Pulmonary artery endothelial cell (primary cell): ENCODE measurements around the gene RPAP2. TPM values are rescaled to one million over a fixed set of nuclear protein-coding genes. Genes with fewer than 3 reads are reported as not detected.
"Not testable (repeated sequence)": the region's sequence is repeated elsewhere in the genome, so short reads cannot be mapped to it uniquely, and the experiment has no call there.

Source experiments
- DNase-seq: peaks from one replicate; pipeline ENCODE4 v3.0.0-alpha.2; 2011; ENCODE audit warnings: low read depth, low spot score
- total RNA-seq: library from RNA; depleted of rRNA; stranded (reverse); fragments of >200 nt; gene quantifications from 2 replicates; pipeline ENCODE4 v1.2.3, GENCODE V29; 2014

The RPAP2 gene
- total RNA-seq, 1 donor from 2014 or later: 14.8 TPM

DNA sequence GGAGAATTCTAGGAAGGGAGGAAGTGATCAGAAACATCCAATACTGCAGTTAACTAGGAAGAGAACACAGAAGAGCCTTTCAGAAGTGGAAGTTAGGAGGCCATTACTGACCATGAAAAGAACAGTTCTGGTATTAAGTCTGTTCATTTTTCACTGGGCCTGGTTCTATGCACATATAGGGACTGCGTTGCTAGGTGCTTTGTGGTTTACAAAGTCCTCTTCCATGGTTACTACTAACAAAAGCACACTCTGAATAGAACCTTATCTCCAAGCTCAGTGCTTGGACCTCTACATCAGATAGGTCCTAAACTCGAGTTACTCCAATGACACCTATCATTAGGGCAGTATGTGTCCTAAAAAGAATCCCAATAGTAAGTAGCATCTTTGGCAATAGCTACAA, 75.4 kb downstream of the RPAP2 start:
- no peak for DNase-seq

DNA sequence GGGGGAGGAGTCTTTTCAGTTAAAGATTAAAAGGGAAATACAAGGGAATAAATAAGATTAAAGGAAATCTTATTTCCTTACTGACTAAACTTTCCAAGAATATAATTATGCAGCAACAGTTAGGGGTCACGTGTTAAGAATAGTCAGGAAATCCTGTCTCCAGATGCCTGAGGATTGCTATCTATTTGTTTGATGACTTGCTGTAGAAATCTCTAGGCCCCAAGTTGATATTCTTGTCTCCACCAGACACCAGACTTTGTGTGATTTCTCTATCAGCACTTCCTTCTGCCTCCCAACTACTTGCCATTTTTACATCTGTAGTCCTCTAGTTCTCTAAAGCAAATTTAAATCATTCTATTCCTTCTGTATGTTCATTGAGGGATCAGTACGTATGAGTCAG, 77.5 kb downstream of the RPAP2 start:
- peak; percentile 56 for DNase-seq

DNA sequence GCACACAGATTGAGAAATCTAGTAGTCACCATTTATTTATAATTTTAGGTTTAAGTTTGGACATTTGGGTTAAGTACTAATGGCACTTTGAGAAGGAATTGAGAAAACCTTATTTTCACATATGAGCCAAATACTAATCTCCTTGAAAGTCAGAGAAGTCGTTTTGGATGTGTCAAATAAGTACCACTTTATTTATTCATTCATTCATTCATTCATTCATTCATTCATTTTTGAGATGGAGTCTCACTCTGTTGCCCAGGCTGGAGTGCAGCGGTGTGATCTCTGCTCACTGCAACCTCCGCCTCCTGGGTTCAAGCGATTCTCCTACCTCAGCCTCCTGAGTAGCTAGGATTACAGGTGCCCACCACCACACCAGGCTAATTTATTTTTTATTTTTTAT, 79.1 kb downstream of the RPAP2 start:
- not testable (repeated sequence) for DNase-seq

DNA sequence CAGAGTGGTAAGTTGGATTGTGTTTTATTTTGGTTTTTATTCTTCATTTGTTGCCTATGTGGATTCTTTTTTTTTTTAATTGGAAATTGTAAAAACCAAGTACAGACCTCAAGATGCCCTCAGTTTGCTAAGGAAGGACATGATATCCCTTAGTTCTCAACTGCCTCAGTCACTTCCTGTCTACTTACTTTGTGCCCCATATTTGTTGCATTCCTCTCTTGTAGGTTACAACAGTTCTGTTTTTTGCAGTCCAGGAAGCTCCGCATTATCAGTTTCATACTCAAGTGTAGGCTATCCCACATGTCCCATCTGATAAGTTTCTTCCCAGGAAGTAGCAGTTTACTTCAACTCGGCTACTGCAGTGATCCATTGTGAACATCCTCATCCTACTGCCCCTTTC, 82.0 kb downstream of the RPAP2 start:
- no peak for DNase-seq

DNA sequence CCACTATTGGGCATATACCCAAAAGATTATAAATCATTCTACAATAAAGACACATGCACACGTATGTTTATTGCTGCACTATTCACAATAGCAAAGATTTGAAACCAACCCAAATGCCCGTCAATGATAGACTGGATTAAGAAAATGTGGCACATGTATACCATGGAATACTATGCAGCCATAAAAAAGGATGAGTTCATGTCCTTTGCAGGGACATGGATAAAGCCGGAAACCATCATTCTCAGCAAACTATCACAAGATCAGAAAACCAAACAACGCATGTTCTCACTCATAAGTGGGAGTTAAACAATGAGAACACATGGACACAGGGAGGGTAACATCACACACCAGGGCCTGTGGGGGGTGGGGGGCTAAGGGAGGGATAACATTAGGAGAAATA, 95.1 kb downstream of the RPAP2 start:
- DNase-seq: not testable (repeated sequence)

DNA sequence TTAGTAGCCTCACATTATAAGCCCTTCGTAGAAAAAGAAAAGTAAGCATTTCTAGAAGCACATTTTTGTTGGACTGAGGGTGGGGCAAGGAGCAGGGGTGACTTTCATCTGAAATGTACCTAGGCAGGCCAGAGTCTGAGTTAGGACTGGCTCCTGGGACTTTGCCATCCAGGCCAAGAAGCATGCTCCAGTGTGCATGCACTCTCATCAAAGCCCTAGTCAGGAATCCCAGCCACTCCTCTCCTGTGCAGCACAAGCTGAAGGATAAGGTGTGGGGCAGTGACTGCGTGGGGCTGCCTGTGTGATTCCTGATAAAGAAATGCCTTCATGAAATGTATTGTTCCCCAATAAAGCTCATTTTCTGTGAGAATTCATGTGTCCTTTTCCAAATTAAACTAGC, 99.7 kb downstream of the RPAP2 start:
- DNase-seq: no peak

DNA sequence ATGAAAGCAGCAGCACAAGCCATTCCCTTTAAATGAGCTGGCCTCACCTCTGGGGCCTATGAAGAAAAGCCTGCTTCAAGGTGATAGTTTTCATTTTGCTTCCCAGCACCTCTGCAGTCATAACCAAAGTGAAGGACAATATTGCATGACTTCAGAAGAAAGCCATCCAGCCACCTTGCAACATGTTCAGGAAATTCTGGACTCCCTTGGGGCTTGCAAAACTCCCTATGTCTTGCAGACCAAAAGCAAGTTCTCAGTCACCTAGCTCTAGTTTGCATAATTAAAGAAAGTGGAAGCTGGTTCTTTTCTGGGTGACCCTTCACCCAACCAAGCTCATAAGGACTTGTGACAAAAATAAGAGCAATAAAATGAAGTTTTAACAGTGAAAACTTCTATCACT, 100.2 kb downstream of the RPAP2 start:
- no peak for DNase-seq

DNA sequence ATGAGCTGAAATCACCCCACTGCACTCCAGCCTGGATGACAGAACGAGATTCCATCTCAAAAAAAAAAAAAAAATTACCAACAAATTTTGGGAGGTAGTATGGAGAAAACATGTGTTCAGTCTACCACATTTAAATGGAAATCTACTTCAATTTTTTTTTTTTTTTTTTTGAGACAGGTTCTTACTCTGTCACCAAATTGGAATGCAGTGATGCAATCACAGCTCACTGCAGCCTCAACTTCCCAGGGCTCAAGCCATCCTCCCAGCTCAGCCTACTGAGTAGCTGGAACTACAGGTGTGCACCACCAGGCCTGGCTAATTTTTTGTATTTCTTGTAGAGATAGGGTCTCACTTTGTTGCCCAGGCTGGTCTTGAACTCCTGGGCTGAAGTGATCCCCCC, 105.8 kb downstream of the RPAP2 start:
- DNase-seq: no peak

DNA sequence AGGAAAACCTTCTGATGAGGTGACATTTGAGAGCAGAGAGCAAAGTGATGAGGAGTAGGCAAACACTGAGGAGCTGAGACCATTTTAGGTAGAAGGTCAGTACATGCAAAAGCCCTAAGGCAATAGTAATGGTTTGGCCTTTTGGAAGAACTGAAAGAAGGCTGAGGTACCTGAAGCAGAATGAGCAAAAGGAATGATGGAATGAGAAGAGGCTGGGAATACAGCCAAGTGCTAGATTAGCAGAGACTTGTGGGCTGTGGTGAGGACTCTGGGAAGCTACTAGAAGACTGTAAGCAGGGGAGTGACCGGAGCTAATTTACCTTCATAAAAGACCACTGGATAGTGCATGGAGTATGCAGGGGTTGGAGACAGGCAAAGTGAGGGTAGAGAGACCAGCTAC, 110.0 kb downstream of the RPAP2 start:
- DNase-seq: no peak

DNA sequence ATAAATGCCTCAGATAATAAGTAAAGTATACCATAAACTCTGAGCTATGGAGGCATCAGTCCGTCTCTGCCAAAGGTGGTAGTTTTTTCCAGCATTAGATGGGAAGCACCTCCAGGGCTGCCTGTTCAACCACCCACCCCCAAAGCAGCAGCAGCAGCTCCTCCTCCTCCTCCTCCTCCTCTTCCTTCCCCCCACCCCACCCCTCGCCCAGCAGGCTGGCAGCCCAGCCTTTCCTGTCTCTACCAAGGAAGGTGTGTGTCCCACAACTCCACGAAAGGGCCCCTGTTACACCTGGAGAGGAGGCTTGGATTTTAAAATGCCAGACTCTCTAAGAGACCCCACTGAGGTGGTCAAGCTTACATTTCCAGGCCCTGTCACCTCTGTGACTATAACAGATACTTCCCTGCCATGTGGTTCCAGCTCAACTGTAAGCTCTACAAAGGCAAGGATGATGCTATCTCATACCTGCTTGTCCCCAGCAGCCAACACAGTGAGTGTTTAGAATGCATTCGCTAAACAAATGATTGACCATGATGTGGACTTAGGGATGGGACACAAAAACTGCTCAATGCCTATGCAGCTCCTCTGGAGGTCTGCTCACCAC, 111.2 kb downstream of the RPAP2 start:
- no peak for DNase-seq

DNA sequence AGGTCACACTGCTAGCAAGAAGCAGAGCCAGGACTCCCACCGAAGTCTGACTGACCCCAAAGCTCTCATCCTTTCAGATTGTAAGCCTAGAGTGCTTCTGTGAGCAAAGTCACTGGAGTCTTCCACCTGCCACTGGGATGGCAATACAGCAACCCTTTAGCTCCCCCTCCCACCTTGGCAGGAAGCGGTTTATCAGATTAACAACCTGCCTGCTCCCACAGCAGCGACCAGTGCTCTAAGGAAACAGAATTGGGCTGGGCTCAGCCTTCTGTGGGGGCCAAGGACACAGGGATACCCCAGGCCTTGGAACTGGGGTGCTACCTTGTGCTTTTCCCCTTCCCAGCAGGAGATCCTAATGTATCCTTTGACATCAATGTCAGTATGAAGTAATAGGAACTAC, 111.8 kb downstream of the RPAP2 start:
- DNase-seq: no peak

DNA sequence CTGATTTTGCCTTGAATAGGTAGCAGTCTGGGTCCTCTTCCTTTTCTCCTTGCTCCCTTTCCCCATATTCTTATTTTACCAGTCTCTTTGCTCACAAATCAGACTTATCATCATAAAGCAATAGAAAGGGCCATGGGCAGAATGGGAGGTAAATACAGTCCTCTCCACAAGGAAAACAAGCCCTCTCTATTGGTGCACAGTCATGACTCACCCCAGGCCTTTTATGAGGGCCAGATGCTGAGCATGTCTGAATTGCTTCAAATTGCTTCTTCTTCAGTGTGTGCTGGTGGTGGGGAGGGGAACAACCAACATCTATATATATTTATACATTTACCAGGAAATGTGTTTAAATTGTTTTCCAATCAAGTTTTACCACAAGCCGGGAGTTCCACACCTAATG, 112.7 kb downstream of the RPAP2 start:
- no peak for DNase-seq

DNA sequence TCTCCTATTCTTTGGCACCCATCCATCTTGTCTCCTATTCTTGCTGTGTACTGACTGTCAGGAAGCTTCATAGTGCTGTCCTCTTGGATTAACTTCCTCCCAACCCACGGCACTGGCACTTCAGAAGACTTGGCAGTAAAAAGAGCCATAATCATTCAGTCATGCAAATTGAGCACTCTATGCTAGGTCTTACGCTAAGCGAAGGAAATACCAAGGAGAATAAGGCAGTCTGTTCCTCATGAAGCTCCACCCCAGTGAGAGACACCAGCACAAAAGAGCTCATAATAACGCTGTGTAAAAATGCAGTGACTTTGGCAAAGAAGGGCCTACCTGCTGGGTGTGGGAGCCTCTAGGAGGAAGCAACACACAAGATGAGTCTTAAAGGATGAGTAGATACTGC, 120.8 kb downstream of the RPAP2 start:
- no peak for DNase-seq

DNA sequence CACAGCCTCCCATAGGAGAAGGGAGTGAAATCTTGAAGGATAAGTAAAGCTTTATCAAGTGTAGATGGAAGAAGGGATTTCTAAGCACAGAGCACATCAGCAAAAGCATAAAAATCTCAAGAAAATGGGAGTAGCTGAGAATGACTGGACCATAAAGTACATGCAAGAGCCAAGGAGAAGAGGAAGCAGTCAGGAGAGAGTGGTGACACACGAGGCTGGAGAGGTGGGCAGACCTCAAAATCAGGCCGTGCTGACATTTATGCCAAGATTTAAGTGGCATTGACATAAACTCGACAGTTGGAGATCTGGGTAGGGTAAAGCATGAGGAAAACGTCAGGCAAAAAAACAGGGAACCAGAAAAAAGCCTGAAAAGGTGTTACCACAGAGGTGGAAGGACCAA, 125.5 kb downstream of the RPAP2 start:
- no peak for DNase-seq

DNA sequence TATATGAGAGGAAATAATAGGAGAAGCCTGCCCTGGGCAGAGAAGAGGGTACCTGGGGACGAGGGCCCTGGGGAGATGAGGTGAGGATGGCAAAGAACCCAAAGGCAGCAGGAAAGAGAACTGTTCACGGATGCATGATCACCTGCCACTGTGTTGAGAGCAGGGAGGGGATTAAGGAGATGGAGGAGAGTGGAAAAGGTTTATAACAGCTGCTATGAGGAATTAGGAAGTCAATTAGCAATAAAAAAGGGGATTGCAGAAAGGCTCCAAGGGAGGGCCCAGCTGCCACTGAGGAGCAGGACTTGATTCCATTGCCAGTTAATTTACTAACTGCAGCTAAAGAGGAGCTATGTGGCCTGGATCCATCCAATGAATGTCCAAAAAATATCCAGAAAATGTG, 126.8 kb downstream of the RPAP2 start:
- DNase-seq: no peak

DNA sequence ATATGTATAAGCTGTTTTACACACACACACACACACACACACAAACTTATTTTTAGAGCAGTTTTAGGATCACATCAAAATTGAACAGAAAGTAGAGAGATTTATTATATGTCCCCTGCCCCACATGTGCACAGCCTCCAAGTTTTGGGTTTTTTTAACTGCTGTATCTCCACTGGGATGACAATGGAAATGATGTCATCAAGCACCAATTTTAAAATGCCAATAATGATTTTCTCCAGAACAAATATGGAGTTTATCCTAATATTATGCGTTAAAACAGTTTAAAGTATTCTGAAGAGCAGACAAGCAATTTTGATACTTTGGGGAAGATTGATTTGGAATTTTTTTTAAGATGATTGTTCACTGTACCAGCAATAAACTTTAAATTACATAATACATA, 131.2 kb downstream of the RPAP2 start:
- no peak for DNase-seq

DNA sequence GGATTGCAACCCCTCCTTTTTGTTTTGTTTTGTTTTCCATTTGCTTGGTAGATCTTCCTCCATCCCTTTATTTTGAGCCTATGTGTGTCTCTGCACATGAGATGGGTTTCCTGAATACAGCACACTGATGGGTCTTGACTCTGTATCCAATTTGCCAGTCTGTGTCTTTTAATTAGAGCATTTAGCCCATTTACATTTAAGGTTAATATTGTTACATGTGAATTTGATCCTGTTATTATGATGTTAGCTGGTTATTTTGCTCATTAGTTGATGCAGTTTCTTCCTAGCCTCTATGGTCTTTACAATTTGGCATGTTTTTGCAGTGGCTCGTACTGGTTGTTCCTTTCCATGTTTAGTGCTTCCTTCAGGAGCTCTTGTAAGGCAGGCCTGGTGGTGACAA, 135.7 kb downstream of the RPAP2 start:
- not testable (repeated sequence) for DNase-seq

DNA sequence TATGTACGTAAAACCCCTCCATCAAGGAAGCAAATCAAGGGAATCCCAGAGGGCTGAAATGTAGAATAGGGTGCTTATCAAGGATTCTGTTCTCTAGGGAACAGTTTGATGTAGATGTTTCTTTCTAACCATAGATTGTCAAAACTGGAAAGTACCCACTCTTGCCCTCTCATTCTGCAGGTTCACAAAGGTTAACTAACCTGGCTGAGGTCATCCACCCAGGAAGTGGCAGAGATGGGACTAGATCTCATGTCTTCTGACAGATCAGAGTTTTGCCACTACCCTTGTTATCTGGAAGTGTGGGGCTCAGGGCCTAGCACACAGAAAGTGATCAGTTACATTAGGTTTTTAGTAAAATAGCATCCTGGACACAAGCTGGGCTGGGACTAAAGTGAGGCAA, 140.4 kb downstream of the RPAP2 start:
- no peak for DNase-seq

DNA sequence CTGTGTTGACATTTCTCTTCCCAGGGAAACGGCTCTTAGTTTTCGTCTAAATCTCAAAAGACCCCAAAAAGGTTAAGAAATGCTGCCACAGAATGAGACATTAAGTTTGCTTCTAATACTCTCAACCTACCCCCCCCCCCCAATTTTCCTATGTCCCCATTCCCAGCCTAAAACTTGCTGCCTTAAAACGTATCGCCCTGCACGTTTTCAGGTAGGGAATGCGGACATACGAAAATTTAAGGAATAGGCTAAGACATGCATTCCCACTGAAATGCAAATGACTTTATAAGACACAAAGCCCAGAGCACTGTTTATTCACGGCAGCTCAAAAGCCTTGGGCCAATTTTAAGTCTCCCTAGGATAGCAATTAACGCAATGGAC, 142.4 kb downstream of the RPAP2 start:
- DNase-seq: no peak

DNA sequence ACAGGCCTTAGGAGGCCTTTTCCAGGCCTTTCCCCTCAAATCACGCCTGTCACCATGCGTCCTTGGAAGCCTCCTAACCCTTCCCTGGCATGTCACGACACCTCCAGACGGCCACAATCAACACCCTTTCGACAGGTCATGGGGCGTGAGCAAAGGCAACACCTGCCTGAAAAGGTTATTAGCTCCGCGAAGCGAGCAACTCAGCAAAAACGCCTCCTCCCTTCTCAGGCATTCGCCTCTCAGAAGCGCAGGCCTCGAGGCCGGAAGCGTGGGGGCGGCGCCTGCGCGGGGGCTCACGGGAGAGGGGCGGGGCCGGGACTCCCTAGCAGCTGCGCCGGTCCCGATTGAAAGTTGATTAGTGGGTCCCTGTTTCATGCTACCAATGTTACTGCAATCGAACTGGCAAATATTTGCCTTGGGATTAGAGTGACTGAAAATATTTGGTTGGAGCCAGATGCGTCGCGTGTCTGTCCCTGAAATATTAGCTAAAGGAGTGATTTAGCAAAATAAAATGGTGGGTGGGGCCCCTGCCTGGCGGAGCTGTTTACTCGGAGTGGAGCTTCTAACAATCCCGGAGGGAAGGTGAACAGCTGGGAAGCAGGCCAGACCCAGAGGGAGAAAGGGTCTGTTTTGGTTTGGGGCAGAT, 143.0 kb downstream of the RPAP2 start:
- DNase-seq: no peak

DNA sequence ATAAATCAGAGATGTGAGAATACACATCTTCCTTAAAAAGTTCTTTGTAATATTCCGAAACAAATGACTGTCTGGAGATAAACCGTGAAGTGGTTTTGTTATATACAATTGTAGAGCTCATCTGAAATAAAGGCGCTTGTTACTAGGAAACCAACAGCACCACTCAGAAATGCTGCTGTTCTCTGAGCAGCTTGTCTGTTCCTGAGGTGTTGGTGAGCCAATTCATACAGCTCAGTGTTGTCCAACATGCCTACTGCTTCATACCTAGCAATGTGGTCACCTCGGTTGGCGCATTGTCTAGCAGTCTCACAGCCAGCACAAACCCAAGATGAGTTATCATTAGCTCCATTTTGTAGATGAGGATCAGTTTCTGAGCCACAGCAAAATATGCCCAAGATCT, 143.5 kb downstream of the RPAP2 start:
- DNase-seq: no peak

DNA sequence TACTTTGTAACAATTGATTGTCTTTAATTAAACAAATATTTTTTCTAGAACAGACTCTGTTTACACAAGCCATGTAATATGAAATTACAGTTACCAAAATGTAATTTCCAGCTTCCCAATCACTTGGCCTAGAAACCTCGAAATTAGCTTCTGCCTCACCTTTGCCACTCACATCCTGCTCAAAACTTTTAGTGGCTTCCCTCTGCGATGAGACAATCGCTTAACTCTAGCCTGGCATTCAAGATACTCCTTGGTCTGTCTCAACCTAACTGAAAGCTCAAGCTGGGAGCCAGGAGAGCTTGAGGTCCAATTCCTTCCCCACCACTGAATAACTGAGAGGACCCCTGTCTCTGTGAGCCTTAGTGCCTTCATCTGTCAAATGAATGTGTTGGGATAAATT, 145.0 kb downstream of the RPAP2 start:
- DNase-seq: no peak

DNA sequence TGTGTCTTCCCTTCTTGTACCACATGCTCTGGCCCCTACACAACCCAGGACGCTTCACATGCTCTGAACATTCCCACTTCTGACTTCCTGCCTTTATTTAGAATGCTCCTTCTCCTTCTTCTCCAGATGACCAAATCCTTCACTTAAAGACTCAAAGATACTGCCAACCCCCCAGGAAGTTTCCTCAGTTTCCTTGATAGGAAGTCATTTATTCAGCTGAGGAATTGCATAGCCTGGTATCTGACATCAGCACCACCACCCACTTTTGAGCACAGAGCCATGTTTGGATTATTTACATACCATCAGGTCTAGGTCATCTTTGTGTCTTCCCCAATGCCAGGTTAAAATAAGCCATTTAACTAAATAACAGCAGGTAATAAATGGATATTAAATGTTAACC, 145.5 kb downstream of the RPAP2 start:
- DNase-seq: no peak

DNA sequence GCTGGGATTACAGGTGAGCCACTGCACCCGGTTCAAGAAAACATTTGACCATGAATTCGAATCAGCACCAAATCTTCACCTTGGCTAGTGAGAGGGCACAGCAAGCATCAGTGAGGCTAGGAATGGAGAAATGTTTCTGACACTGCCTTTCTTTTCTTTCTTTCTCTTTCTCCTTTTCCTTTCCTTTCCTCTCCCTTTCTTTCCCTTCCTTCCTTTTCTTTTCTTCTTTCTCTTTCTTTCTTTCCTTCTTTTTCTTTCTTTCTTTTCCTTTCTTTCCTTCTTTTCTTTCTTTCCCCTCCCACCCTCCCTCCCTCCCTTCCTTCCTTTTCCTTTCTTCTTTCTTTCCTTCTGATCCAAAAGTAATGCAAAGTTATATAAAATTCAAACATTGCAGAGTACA, 147.0 kb downstream of the RPAP2 start:
- DNase-seq: no peak
